GM18511 (cell line): Measurements from ENCODE around the gene ZDHHC14.
"Not testable (repeated sequence)": the region's sequence is repeated elsewhere in the genome, so short reads cannot be mapped to it uniquely, and the experiment has no call there.

Source experiments
- ATAC-seq: cut with Tn5 transposase; IDR thresholded peaks from one replicate; pipeline ENCODE4 v1.9.1; 2021; ENCODE audit warnings: mild to moderate bottlenecking, moderate library complexity; ENCODE audit not compliant: unreplicated experiment

Gene ZDHHC14

GRCh38 chr6:157379656-157380457 is 1.1 kb upstream of the ZDHHC14 start:
- ATAC-seq, result peak; percentile 75

- ATAC-seq, result peak; percentile 13
These were observed 572 bp upstream of the ZDHHC14 start for GRCh38 chr6:157380458-157380778.

DNA sequence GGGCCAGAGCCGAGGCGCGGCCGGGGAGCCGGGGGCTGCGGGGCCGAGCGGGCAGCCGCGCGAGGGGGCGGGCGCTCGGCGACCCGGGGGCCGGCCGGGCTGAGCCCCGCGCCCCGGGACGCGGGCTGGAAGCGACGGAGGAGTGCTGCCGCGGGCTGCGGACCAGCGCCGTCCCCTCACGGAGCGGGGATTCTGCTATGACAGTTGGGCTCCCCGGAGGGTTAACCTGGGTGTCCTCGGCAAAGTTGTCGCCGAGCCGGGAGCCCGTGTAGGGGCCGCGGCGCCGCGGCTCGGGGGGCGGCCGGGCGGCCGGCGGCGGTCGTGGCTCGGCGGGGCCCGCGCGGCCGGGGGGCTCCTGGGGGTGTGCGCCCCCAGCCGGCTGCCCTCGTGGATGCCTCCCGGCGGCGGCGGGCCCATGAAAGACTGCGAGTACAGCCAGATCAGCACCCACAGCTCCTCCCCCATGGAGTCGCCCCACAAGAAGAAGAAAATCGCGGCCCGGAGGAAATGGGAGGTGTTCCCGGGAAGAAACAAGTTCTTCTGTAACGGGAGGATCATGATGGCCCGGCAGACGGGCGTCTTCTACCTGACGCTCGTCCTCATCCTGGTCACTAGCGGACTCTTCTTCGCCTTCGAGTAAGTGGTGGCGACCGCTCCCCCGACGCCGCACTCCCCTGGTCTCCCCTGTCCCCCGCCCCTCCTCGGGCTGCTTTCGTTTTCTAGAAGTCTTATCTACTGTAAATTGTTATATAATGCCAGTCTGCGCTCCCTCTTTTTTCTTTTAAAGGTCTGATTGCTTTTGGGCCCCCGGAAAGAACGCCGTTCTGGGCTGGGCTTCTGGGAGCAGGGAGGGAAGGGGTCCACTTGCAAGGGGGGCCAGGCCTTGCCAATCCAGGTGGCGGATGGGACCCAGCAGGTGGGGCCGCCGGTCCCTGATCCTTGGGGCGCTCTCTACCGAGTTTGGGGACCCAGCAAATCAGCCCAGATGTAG is 936 bp downstream of the ZDHHC14 start:
- peak; percentile 33 for ATAC-seq

DNA sequence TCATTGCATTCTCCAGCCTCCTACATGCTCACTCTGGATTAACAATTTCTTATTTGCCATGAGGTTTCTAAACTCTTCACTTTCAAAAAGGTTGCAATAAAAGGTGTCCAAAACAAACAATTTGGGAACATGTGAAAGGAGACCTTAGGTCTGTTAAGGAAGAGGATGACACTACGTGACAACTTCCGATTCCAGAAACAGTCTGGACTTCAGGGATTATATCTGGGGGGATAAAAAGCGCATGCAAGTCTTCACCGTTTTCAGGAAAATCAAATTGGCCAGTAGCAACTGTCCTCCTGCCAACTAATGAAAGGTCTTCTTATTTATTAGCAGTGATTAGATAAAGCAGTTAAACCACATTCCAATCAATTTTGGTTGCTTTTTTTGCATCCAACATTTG is 1.8 kb downstream of the ZDHHC14 start:
- no peak for ATAC-seq

DNA sequence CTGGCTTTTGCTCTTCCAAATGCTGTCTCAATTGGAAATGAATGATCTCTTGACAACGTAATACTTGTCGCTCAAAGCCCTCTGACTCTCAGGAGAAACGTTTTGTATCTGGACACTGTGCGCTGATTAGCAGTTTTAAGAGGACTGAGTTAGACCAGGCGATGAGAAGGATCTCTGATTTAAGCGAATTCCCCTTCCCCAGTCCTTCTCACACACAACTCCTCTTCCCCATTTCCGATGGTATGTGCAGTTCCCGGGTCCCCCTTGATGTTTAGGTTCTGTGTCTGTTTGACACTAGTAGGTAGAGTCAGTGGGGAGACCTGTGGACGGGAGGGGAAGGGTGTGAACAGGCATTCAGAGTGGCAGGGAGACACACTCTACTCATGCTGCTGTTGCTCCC is 2.5 kb downstream of the ZDHHC14 start:
- ATAC-seq, result no peak

GRCh38 chr6:157384962-157385361 is 4.0 kb downstream of the ZDHHC14 start:
- ATAC-seq, result not testable (repeated sequence)

- no peak for ATAC-seq
These were observed 4.5 kb downstream of the ZDHHC14 start for GRCh38 chr6:157385482-157385881.

GRCh38 chr6:157386023-157386422 is 5.0 kb downstream of the ZDHHC14 start:
- no peak for ATAC-seq

DNA sequence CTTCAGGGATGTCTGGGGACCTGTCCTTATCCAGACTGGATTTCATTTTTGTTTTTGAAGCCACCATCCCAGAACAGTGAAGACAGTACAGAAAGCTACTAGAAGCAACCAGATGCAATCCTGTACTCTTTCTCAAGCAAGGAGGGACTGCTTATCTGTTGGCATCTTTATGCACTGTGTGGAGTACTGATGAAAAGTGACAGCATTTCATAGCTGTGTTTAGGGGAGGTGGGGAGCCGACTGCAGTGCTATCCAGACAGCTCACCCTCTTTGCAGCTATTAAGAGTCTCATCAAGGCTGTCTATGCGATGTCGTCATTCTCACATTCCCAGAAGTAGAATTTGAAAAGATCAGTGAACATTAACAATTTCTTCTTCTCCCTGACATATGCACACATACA is 5.5 kb downstream of the ZDHHC14 start:
- ATAC-seq, result no peak

DNA sequence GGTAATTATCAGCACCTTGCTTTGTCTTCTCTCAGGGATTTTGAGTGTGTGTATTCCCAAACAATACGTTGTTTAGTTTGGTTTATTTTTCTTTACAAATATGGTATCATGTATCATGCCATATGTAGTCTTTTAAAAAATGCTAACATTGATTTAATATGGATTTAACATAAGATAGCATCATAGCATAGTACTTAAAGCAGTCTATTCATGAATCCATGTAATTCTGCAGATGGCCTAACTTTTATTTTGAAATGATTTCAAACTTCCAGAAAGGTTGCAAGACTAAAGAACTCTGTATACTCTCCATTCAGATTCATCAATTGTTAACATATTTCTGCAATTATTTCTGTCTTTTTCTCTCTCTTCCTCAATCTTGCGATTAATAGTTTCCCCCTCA is 7.9 kb downstream of the ZDHHC14 start:
- ATAC-seq, result no peak

DNA sequence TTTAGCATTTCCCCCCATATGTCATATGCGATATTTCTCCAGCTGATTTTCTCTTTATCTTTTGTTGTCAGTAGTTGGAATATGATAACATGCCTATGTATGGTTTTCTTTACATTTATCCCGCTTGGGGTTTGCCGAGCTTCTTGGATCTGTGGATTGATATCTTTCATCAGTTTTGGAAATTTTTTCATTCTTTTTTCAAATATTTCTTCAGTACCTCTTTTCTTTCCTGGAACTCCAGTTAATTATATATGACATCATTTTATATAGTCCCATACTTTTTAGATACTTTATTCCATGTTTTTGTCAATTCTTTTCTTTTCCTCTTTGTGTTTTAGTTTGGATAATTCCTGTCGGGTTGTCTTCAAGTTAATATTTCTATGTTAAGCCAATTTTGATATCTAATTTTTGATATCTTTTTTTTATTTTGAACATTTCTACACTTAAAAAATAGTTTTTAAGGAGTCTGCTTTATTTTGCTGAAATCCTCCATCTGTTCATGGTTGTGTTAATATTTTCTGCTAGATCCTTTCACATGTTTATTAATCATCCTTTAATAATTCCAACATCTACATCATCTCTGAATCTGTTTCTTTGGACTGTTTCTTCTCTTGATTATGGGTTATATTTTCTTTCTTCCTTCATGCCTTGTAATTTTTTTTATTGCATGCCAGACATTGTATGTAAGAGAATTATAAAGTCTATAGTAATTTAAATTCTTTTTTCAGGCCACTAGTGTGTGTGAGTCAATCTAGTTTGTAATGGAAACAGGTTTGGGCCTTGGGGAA is 9.5 kb downstream of the ZDHHC14 start:
- ATAC-seq, result no peak

DNA sequence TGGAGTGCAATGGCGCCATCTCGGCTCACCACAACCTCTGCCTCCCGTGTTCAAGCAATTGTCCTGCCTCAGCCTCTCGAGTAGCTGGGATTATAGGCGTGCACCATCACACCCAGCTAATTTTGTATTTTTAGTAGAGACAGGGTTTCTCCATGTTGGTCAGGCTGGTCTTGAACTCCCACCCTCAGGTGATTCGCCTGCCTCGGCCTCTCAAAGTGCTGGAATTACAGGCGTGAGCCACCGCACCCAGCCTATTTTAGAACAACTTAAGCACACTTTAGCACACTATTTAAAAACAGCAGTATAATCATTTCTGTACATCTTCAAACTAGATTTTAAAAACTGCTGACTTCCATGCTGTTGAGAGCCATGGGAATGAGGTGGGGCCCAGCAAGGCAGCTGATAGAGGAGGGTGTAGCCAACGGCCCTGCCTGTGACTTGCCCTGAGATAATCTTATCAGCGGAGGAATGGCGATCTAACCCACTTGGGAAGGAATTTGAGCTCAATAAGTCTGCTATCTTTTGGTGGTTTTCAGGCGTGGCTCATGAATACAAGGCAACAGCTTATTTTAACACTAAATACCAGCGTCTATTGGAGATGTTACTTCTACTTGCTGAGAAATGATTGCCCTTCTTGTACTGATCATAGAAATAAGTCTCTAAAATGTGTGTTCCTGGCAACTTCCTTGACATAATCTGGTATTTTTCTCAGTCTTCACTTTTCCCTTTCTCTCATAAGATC is 12.1 kb downstream of the ZDHHC14 start:
- no peak for ATAC-seq

DNA sequence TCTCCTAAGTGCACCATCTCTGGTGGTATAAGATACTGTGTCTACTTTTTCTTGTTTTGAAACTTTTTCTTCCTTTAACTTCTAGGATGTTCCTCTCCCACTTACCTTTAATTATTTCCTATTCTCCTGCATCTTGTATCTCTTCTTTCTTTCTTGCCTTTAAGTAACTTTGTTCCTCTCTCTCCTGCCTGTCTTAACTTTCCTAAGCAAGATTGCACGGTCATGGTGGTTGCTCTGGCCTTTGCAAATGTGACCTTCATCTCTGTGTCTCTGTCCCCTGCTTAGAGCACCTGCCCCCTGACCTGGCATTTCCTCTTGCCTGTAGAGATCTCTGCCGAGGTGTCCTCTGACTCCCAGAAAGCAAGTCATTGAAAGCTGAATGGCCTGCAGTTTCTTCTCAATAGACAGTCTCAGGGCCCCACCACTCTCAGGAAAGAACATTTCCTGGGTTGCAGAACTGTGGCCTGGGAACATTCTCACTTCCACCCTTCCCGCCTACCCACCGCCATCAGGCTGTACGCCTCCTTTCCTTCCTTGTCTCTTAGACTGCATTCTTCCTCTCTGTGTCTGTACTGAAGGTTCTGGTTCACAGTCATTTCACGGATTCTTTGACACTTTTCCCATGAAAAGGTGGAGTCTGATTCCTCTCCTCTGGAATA is 12.8 kb downstream of the ZDHHC14 start:
- no peak for ATAC-seq

DNA sequence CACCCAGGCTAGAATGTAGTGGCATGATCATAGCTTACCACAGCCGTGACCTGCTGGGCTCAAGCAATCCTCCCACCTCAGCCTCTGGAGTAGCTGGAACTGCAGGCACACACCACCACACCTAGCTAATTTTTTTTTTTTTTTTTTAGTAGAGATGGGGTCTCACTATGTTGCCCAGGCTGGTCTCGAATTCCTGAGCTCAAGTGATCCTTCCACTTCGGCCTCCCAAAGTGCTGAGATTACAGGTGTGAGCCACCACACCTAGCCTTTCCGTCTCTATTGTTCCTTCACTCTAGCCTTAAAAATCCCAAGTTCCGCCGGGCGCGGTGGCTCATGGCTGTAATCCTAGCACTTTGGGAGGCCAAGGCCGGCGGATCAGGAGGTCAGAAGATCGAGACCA is 14.2 kb downstream of the ZDHHC14 start:
- not testable (repeated sequence) for ATAC-seq

- ATAC-seq, result no peak
These were observed 15.0 kb downstream of the ZDHHC14 start for GRCh38 chr6:157396026-157396425.

DNA sequence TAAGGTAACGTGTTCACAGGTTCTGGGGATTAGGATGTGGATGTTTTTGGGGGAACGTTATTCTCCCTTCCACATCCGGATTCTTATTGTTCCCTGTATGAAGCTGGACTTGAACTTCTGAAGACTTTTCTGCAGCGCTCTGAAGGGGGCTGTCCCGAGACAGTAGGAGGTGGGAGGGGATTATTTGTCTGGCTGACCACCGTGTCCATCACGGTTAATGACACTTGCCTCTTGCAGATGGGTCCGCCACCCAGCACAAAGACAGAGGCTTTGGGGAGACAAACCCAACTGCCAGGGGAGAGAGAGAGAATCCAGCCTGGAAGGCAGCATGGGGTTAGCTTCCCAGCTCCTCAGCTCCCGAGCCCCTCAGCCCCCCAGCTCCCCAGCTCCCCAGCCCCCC is 16.7 kb downstream of the ZDHHC14 start:
- ATAC-seq, result no peak

- no peak for ATAC-seq
These were observed 17.2 kb downstream of the ZDHHC14 start for GRCh38 chr6:157398151-157398550.

- no peak for ATAC-seq
These were observed 19.7 kb downstream of the ZDHHC14 start for GRCh38 chr6:157400676-157401075.

- no peak for ATAC-seq
These were observed 20.8 kb downstream of the ZDHHC14 start for GRCh38 chr6:157401734-157402338.
